DMS153 treated with DMSO at 0.1 percent for 48 hours (cell line): ENCODE measurements around the gene YWHAE.
"Not testable (repeated sequence)": the region's sequence is repeated elsewhere in the genome, so short reads cannot be mapped to it uniquely, and the experiment has no call there.

Experiments used
- DNase-seq: peaks from one replicate; lab custom pipeline; 2025; ENCODE audit not compliant: unreplicated experiment; lab: John Stamatoyannopoulos, UW

The YWHAE gene

GRCh38 chr17:1374431-1375177, 25.4 kb downstream of the YWHAE start:
- DNase-seq, result no peak

GRCh38 chr17:1373707-1374237, 26.2 kb downstream of the YWHAE start:
- no peak for DNase-seq

- no peak for DNase-seq
Measured at GRCh38 chr17:1372618-1373017, 27.4 kb downstream of the YWHAE start.

GRCh38 chr17:1371893-1372590, 28.0 kb downstream of the YWHAE start:
- no peak for DNase-seq

GRCh38 chr17:1368588-1368987, 31.4 kb downstream of the YWHAE start:
- no peak for DNase-seq

- DNase-seq, result no peak
Measured at GRCh38 chr17:1367351-1367745, 32.7 kb downstream of the YWHAE start.

- no peak for DNase-seq
Measured at GRCh38 chr17:1366234-1366633, 33.8 kb downstream of the YWHAE start.

- DNase-seq, result peak; percentile 17
Measured at GRCh38 chr17:1365445-1366039, 34.5 kb downstream of the YWHAE start.

- no peak for DNase-seq
Measured at GRCh38 chr17:1362964-1363363, 37.1 kb downstream of the YWHAE start.

GRCh38 chr17:1362065-1362848, 37.8 kb downstream of the YWHAE start:
- DNase-seq, result no peak

- DNase-seq, result no peak
Measured at GRCh38 chr17:1360975-1361374, 39.0 kb downstream of the YWHAE start.

- not testable (repeated sequence) for DNase-seq
Measured at GRCh38 chr17:1360315-1360714, 39.7 kb downstream of the YWHAE start.

- DNase-seq, result no peak
Measured at GRCh38 chr17:1354030-1354429, 46.0 kb downstream of the YWHAE start.

GRCh38 chr17:1352530-1352929, 47.5 kb downstream of the YWHAE start:
- not testable (repeated sequence) for DNase-seq

GRCh38 chr17:1351971-1352370, 48.1 kb downstream of the YWHAE start:
- no peak for DNase-seq

- DNase-seq, result no peak
Measured at GRCh38 chr17:1351275-1351674, 48.7 kb downstream of the YWHAE start.

GRCh38 chr17:1347589-1348323, 52.3 kb downstream of the YWHAE start:
- no peak for DNase-seq

GRCh38 chr17:1344521-1344920, 55.5 kb downstream of the YWHAE start:
- no peak for DNase-seq

GRCh38 chr17:1343554-1343953, 56.5 kb downstream of the YWHAE start:
- DNase-seq, result no peak

GRCh38 chr17:1340371-1340770, 59.7 kb downstream of the YWHAE start:
- no peak for DNase-seq
